Esophagus muscularis mucosa (tissue), 4 donors: Measurements from ENCODE around the gene MRPS2. TPM values are rescaled to one million over a fixed set of nuclear protein-coding genes. Genes with fewer than 3 reads are reported as not detected.

Experiments used
- DNase-seq: peaks from one replicate; pipeline ENCODE4 v3.0.0-alpha.2; 2017; ENCODE audit errors: extremely low spot score
- H3K27ac ChIP-seq, 4 donors: fragments of 200-600 bp; sonication (generic); replicated peaks in 1 of 4; 1 replicate in 3 of 4; 2 replicates in 1 of 4; pipeline ENCODE4 v1.5.1; 2016 to 2019; ENCODE audit warnings: mild to moderate bottlenecking in 1 of 4
- H3K27me3 ChIP-seq, 4 donors: fragments of 200-600 bp; sonication (generic); one replicate each; pipeline versions ENCODE4 v1.5.1 to v1.6.0; 2016 to 2019
- H3K36me3 ChIP-seq, 4 donors: fragments of 200-600 bp; sonication (generic); one replicate each; pipeline ENCODE4 v1.5.1; 2016 to 2019
- H3K4me1 ChIP-seq, 4 donors: fragments of 200-600 bp; sonication (generic); one replicate each; pipeline ENCODE4 v1.5.1; 2016 to 2019
- H3K4me3 ChIP-seq, 4 donors: fragments of 200-600 bp; sonication (generic); 1 replicate in 2 of 4; 2 replicates in 2 of 4; pipeline ENCODE4 v1.5.1; 2016 to 2019; ENCODE audit warnings: mild to moderate bottlenecking in 4 of 4, moderate library complexity in 1 of 4
- H3K9me3 ChIP-seq, 4 donors: fragments of 200-600 bp; sonication (generic); 1 replicate in 3 of 4; 2 replicates in 1 of 4; pipeline ENCODE4 v1.5.1; 2016 to 2019
- EP300 ChIP-seq: sonication (generic); formaldehyde crosslinking; IDR thresholded peaks from one replicate; pipeline ENCODE4 v1.6.1; 2017; ENCODE audit warnings: antibody characterized with exemption
- POLR2A ChIP-seq: fragments of 450-650 bp; IDR thresholded peaks from one replicate; pipeline ENCODE4 v1.6.1; 2017; ENCODE audit warnings: antibody characterized with exemption, moderate library complexity, mild to moderate bottlenecking, low read depth
- POLR2AphosphoS5 ChIP-seq, 2 donors: sonication (generic); formaldehyde crosslinking; IDR thresholded peaks; one replicate each; pipeline ENCODE4 v1.6.1; 2017; ENCODE audit warnings: antibody characterized with exemption in 2 of 2
- WGBS: methylation state at CpG from one replicate; pipeline ENCODE4 v1.1.5; 2018; 5-methylcytosine and 5-hydroxymethylcytosine counted together
- intact Hi-C: fragments of 100-400 bp; cut with DNase I; formaldehyde crosslinking; loops from one replicate; pipeline ENCODE4 v1.15.1; 2023
- total RNA-seq, 4 donors: library from RNA; depleted of rRNA; stranded (reverse); fragments of >200 nt; gene quantifications; one replicate each; pipeline versions ENCODE4 v1.1.0 to v1.2.1, GENCODE V29; 2016
- TF ChIP-seq, protein P1 (sequence below), 3 experiments: fragments of 200-600 bp in 2 of 3; fragments of 450-650 bp in 1 of 3; sonication (generic) in 2 of 3; IDR thresholded peaks; one replicate each; pipeline ENCODE4 v1.5.1; 2017 to 2019; ENCODE audit warnings: antibody characterized with exemption in 3 of 3, mild to moderate bottlenecking in 2 of 3, moderate library complexity in 1 of 3

Gene MRPS2
- total RNA-seq, 4 donors from 2014 or later = 19.5 to 47.3 (median 37.9) TPM

- H3K4me1 ChIP-seq = peaks cover 10 to 29% (median 22%) of the 10 kb centered on the region in 4 donors
- DNase-seq = no peak
- H3K27ac ChIP-seq = no peak overlapping the region
- H3K36me3 ChIP-seq = peaks cover 9 to 43% (median 36%) of the 10 kb centered on the region in 4 donors
- no peak for TF ChIP-seq POLR2A
- no peak for TF ChIP-seq POLR2AphosphoS5 (IDR thresholded peaks at IDR 0.05)
- no peak for TF ChIP-seq EP300
- TF ChIP-seq, protein P1, sequence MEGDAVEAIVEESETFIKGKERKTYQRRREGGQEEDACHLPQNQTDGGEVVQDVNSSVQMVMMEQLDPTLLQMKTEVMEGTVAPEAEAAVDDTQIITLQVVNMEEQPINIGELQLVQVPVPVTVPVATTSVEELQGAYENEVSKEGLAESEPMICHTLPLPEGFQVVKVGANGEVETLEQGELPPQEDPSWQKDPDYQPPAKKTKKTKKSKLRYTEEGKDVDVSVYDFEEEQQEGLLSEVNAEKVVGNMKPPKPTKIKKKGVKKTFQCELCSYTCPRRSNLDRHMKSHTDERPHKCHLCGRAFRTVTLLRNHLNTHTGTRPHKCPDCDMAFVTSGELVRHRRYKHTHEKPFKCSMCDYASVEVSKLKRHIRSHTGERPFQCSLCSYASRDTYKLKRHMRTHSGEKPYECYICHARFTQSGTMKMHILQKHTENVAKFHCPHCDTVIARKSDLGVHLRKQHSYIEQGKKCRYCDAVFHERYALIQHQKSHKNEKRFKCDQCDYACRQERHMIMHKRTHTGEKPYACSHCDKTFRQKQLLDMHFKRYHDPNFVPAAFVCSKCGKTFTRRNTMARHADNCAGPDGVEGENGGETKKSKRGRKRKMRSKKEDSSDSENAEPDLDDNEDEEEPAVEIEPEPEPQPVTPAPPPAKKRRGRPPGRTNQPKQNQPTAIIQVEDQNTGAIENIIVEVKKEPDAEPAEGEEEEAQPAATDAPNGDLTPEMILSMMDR (IDR thresholded peaks at IDR 0.05) = no peak
- WGBS = 20% methylated on average over 1 of the region's 14 CpGs
- intact Hi-C loops = no loop called here
- H3K4me3 ChIP-seq = no peak overlapping the region
- H3K27me3 ChIP-seq = no peaks in the 10 kb centered on the region
- peaks cover 0 to 14% (median 0%) of the 10 kb centered on the region in 4 donors for H3K9me3 ChIP-seq
These were observed 6.0 kb downstream of the MRPS2 start for GRCh38 chr9:135506327-135507103.

DNA sequence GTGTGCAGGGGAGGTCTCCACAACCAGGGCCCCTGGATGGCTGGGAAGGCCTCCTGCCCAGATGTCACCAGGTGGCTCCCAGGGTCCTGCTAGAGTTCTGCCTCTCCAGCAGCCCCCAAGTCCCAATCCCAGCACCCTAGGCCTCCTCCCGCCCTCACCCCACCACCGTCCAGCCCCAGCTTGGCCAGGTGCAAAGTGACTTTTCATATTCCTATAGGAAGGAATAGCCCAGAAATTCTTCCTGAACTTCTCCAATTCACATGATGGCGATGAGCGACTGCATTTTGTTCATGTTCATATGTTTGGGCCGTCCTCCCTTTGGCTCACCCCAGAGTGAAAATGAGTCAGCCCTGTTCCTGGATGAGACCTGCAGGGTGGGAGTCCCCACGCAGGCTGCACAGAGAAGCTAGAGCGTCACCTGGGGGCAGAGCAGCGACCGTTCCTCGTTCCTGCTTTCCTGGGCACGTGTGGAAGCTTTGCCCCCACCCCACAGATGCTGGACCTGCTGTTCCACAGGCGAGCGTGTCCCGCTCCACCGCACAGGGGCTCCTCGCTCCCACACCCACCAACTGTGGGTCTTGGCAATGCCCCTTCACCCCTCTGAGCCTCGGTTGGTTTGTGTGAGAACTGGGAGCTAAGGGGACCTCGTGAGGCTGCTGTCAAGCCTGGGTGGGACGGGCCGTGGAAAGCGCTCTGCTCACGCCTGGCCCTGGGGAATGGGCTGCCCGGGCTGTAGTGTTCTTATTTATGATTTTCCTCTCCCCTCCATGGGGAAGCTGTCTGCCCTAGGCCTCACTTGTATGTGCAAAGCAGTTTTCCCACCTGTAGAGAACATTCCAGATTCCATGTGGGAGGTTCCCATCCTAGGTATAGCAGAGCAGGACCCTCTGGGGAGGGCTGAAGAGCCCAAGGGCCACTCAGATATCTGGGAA is 6.9 kb downstream of the MRPS2 start:
- H3K27ac ChIP-seq = no peak overlapping the region
- no peak for TF ChIP-seq POLR2AphosphoS5 (IDR thresholded peaks at IDR 0.05)
- TF ChIP-seq, protein P1 (IDR thresholded peaks at IDR 0.05) = no peak
- no peak for TF ChIP-seq POLR2A
- TF ChIP-seq EP300 = no peak
- H3K4me1 ChIP-seq = peaks cover 1 to 21% (median 13%) of the 10 kb centered on the region in 4 donors
- WGBS = 85% methylated on average over 22 of the region's 23 CpGs
- peaks cover 0 to 14% (median 0%) of the 10 kb centered on the region in 4 donors for H3K9me3 ChIP-seq
- peaks cover 9 to 35% (median 28%) of the 10 kb centered on the region in 4 donors for H3K36me3 ChIP-seq
- H3K4me3 ChIP-seq = no peak overlapping the region
- DNase-seq = no peak
- intact Hi-C loops = no loop called here
- H3K27me3 ChIP-seq = no peaks in the 10 kb centered on the region

DNA sequence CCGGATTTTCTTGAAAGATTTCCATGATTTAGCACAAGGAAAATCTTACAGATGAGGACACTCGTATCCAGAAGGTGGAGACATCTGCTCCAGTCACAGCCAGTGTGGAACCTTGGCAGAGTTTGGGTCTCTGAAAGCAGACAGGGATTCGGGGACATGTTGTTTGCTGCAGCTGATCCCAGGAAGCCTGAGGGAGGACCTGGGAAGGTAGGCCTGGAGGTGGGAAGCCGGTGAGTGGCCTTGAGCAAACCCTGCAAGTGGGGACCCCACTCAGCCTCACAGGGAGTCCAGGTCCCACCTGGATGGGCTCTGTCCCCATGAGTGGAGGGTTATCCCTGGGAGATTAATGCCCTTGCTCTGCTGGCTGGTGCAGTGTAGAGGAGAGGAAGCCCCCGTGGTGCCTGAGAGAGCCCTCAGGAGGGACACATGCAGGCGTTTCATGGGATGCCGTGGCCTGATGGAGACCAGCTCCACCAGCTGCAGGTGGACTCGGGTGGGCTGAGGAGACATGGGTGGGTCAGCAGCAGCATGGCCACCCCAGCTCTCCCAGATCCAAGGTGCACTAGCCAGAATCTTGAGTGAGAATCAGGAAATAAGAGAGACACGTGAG is 7.8 kb downstream of the MRPS2 start:
- no peak for DNase-seq

GRCh38 chr9:135509458-135509857 is 9.0 kb downstream of the MRPS2 start:
- TF ChIP-seq, protein P1 (IDR thresholded peaks at IDR 0.05) = no peak
- TF ChIP-seq POLR2AphosphoS5 (IDR thresholded peaks at IDR 0.05) (no peak), POLR2A (no peak), EP300 (no peak)
- Histone ChIP-seq H3K4me1 (peaks cover 0 to 6% (median 4%) of the 10 kb centered on the region in 4 donors), H3K27me3 (peaks cover 0 to under 1% (median 0%) of the 10 kb centered on the region in 4 donors), H3K27ac (no peak overlapping the region), H3K9me3 (peaks cover 0 to 14% (median 0%) of the 10 kb centered on the region in 4 donors), H3K36me3 (peaks cover 0 to 14% (median 7%) of the 10 kb centered on the region in 4 donors), H3K4me3 (no peak overlapping the region)
- intact Hi-C loops = no loop called here
- no peak for DNase-seq
- 93% methylated on average over 2 of the region's 2 CpGs for WGBS

More for the DNA sequence above, 7.8 kb downstream of the MRPS2 start:
- Histone ChIP-seq H3K9me3 (peaks cover 0 to 14% (median 0%) of the 10 kb centered on the region in 4 donors), H3K27me3 (no peaks in the 10 kb centered on the region), H3K27ac (no peak overlapping the region), H3K36me3 (peaks cover 9 to 26% (median 19%) of the 10 kb centered on the region in 4 donors), H3K4me3 (no peak overlapping the region), H3K4me1 (peaks cover 0 to 11% (median 6%) of the 10 kb centered on the region in 4 donors)
- intact Hi-C loops = no loop called here
- WGBS = 91% methylated on average over 6 of the region's 9 CpGs
- TF ChIP-seq, protein P1 (IDR thresholded peaks at IDR 0.05) = no peak
- TF ChIP-seq POLR2A (no peak), POLR2AphosphoS5 (IDR thresholded peaks at IDR 0.05) (no peak), EP300 (no peak)
